Fibroblast of gingiva (primary cell): Measurements from ENCODE around the gene MON1B.

Source experiments
- DNase-seq: peaks from one replicate; pipeline ENCODE4 v3.0.0-alpha.2; 2011; ENCODE audit warnings: low read depth

Gene MON1B

GRCh38 chr16:77250400-77250799 lies 59.4 kb downstream of the MON1B start:
- no peak for DNase-seq
